SK-N-SH treated with all-trans-retinoic acid at 6 μM for 48 hours (cell line): ENCODE measurements around the gene CD86.

Experiments
- ATAC-seq: fragments of 200-7000 bp; cut with Tn5 transposase; 3 replicates; pipeline ENCODE4 v1.9.1; 2020; ENCODE audit warnings: mild to moderate bottlenecking, moderate library complexity
- ARNTL ChIP-seq: fragments of 450-650 bp; formaldehyde crosslinking; IDR thresholded peaks from 2 replicates; pipeline ENCODE4 v1.5.0; 2020; ENCODE audit warnings: low read depth, mild to moderate bottlenecking, moderate library complexity, borderline replicate concordance
- BACH2 ChIP-seq: fragments of 250-450 bp; sonication (Bioruptor Pico); IDR thresholded peaks from 2 replicates; pipeline ENCODE4 v1.9.0; 2021; ENCODE audit warnings: mild to moderate bottlenecking, borderline replicate concordance
- CSDC2 ChIP-seq: fragments of 250-450 bp; sonication (Bioruptor Pico); IDR thresholded peaks from 2 replicates; pipeline ENCODE4 v1.5.0; 2020; ENCODE audit warnings: mild to moderate bottlenecking, moderate library complexity
- CSRNP3 ChIP-seq: fragments of 250-450 bp; sonication (Bioruptor Pico); IDR thresholded peaks from 2 replicates; pipeline ENCODE4 v1.5.1; 2021; ENCODE audit warnings: mild to moderate bottlenecking, moderate library complexity
- ESRRG ChIP-seq: fragments of 250-450 bp; sonication (Bioruptor Pico); IDR thresholded peaks from 2 replicates; pipeline ENCODE4 v1.6.1; 2021; ENCODE audit warnings: mild to moderate bottlenecking
- GLIS3 ChIP-seq: fragments of 250-450 bp; sonication (Bioruptor Pico); IDR thresholded peaks from 2 replicates; pipeline ENCODE4 v1.5.0; 2020; ENCODE audit warnings: mild to moderate bottlenecking, moderate library complexity
- ISL1 ChIP-seq: fragments of 250-450 bp; sonication (Bioruptor Pico); IDR thresholded peaks from 2 replicates; pipeline ENCODE4 v2.1.2; 2022; ENCODE audit warnings: mild to moderate bottlenecking, moderate library complexity
- OSR1 ChIP-seq: fragments of 250-450 bp; sonication (Bioruptor Pico); IDR thresholded peaks from 2 replicates; pipeline ENCODE4 v1.8.0; 2022; ENCODE audit warnings: moderate library complexity, mild to moderate bottlenecking, inconsistent platforms
- POU6F1 ChIP-seq: fragments of 250-450 bp; sonication (Bioruptor Pico); IDR thresholded peaks from 2 replicates; pipeline ENCODE4 v1.8.0; 2021; ENCODE audit warnings: low read depth, mild to moderate bottlenecking, moderate library complexity, borderline replicate concordance
- PPARA ChIP-seq: fragments of 250-450 bp; sonication (Bioruptor Pico); IDR thresholded peaks from 2 replicates; pipeline ENCODE4 v1.5.0; 2020; ENCODE audit warnings: mild to moderate bottlenecking, borderline replicate concordance
- RARB ChIP-seq: fragments of 250-450 bp; sonication (Bioruptor Pico); IDR thresholded peaks from 2 replicates; pipeline ENCODE4 v1.8.0; 2021; ENCODE audit warnings: mild to moderate bottlenecking, moderate library complexity
- SNAI2 ChIP-seq: fragments of 250-450 bp; sonication (Bioruptor Pico); IDR thresholded peaks from 2 replicates; pipeline ENCODE4 v1.5.0; 2020; ENCODE audit warnings: mild to moderate bottlenecking, moderate library complexity
- TCF4 ChIP-seq: fragments of 250-450 bp; sonication (Bioruptor Pico); IDR thresholded peaks from 2 replicates; pipeline ENCODE4 v1.8.0; 2021; ENCODE audit warnings: mild to moderate bottlenecking, moderate library complexity, borderline replicate concordance
- TOX ChIP-seq: fragments of 250-450 bp; sonication (Bioruptor Pico); IDR thresholded peaks from 2 replicates; pipeline ENCODE4 v1.8.0; 2021; ENCODE audit warnings: mild to moderate bottlenecking, moderate library complexity, borderline replicate concordance
- TSHZ2 ChIP-seq: fragments of 250-450 bp; sonication (Bioruptor Pico); IDR thresholded peaks from 2 replicates; pipeline ENCODE4 v1.5.0; 2020; ENCODE audit warnings: mild to moderate bottlenecking, moderate library complexity
- ZC3H10 ChIP-seq: fragments of 250-450 bp; sonication (Bioruptor Pico); IDR thresholded peaks from 2 replicates; pipeline ENCODE4 v1.5.1; 2021; ENCODE audit warnings: mild to moderate bottlenecking, moderate library complexity
- ZFP3 ChIP-seq: fragments of 250-450 bp; sonication (Bioruptor Pico); IDR thresholded peaks from 2 replicates; pipeline ENCODE4 v1.5.0; 2020; ENCODE audit warnings: mild to moderate bottlenecking, moderate library complexity
- ZFP30 ChIP-seq: fragments of 450-650 bp; formaldehyde crosslinking; IDR thresholded peaks from 2 replicates; pipeline ENCODE4 v1.5.0; 2022; ENCODE audit warnings: mild to moderate bottlenecking, moderate library complexity
- ZNF70 ChIP-seq: fragments of 450-650 bp; formaldehyde crosslinking; IDR thresholded peaks from 2 replicates; pipeline ENCODE4 v1.5.0; 2020; ENCODE audit warnings: mild to moderate bottlenecking, moderate library complexity
- ZNF8 ChIP-seq: fragments of 450-650 bp; formaldehyde crosslinking; IDR thresholded peaks from 2 replicates; pipeline ENCODE4 v1.5.0; 2020; ENCODE audit warnings: mild to moderate bottlenecking, moderate library complexity
- TF ChIP-seq, protein P1 (sequence below): fragments of 250-450 bp; sonication (Bioruptor Pico); IDR thresholded peaks from 2 replicates; pipeline ENCODE4 v1.5.1; 2020; ENCODE audit warnings: low read depth, mild to moderate bottlenecking, moderate library complexity
- TF ChIP-seq, protein P2 (sequence below): fragments of 250-450 bp; sonication (Bioruptor Pico); IDR thresholded peaks from 2 replicates; pipeline ENCODE4 v1.8.0; 2020; ENCODE audit warnings: mild to moderate bottlenecking, moderate library complexity, borderline replicate concordance

The CD86 gene

GRCh38 chr3:122021811-122022401 lies 33.3 kb upstream of the CD86 start, which contains the start of gene ILDR1:
ILDR1 (minus strand) TSS chr3:122022247; CDS start chr3:122022077, 170 bp downstream.
- peak; percentile 51 for ATAC-seq
- TF ChIP-seq PPARA (CRISPR knock-in tag) (no peak), TCF4 (CRISPR knock-in tag) (no peak), ISL1 (CRISPR knock-in tag) (no peak), BACH2 (CRISPR knock-in tag) (no peak), ESRRG (CRISPR knock-in tag) (no peak), OSR1 (CRISPR knock-in tag) (no peak), CSDC2 (no peak), CSRNP3 (no peak), ZFP30 (CRISPR knock-in tag) (no peak), GLIS3 (no peak), RARB (CRISPR knock-in tag) (no peak), ZNF70 (no peak), ZFP3 (no peak), ARNTL (CRISPR knock-in tag) (no peak), ZC3H10 (CRISPR knock-in tag) (no peak), TSHZ2 (no peak), POU6F1 (no peak), SNAI2 (CRISPR knock-in tag) (no peak)
- TF ChIP-seq, protein P1, sequence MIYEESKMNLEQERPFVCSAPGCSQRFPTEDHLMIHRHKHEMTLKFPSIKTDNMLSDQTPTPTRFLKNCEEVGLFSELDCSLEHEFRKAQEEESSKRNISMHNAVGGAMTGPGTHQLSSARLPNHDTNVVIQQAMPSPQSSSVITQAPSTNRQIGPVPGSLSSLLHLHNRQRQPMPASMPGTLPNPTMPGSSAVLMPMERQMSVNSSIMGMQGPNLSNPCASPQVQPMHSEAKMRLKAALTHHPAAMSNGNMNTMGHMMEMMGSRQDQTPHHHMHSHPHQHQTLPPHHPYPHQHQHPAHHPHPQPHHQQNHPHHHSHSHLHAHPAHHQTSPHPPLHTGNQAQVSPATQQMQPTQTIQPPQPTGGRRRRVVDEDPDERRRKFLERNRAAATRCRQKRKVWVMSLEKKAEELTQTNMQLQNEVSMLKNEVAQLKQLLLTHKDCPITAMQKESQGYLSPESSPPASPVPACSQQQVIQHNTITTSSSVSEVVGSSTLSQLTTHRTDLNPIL, result no peak
- TF ChIP-seq, protein P2, sequence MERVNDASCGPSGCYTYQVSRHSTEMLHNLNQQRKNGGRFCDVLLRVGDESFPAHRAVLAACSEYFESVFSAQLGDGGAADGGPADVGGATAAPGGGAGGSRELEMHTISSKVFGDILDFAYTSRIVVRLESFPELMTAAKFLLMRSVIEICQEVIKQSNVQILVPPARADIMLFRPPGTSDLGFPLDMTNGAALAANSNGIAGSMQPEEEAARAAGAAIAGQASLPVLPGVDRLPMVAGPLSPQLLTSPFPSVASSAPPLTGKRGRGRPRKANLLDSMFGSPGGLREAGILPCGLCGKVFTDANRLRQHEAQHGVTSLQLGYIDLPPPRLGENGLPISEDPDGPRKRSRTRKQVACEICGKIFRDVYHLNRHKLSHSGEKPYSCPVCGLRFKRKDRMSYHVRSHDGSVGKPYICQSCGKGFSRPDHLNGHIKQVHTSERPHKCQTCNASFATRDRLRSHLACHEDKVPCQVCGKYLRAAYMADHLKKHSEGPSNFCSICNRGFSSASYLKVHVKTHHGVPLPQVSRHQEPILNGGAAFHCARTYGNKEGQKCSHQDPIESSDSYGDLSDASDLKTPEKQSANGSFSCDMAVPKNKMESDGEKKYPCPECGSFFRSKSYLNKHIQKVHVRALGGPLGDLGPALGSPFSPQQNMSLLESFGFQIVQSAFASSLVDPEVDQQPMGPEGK (CRISPR knock-in tag), result no peak

- no peak for ATAC-seq
- TF ChIP-seq RARB (CRISPR knock-in tag) (no peak), CSDC2 (no peak), TOX (CRISPR knock-in tag) (no peak), TCF4 (CRISPR knock-in tag) (no peak), ARNTL (CRISPR knock-in tag) (no peak), POU6F1 (no peak), ZNF8 (CRISPR knock-in tag) (no peak)
- TF ChIP-seq, all 23 proteins: peak for 0
Observed at GRCh38 chr3:122023335-122023910, 31.7 kb upstream of the CD86 start.
